Mesenteric fat pad (tissue), 1 donor: ENCODE data around the gene LHFPL4. TPM values are rescaled to one million over a fixed set of nuclear protein-coding genes. Genes with fewer than 3 reads are reported as not detected.

Experiments used
- DNase-seq: peaks from one replicate; pipeline ENCODE4 v3.0.0-alpha.2; 2020; ENCODE audit warnings: low spot score
- total RNA-seq: library from RNA; stranded (reverse); fragmentation: NEBNext Ultra II Directional; extraction: Animal tissue kit (Norgen Biotek cat#: 25700); gene quantifications from one replicate; pipeline ENCODE4 v1.2.1, GENCODE V29; 2021
- donor health status: DM: yes; HTN: yes; CAD: no.

The LHFPL4 gene
- total RNA-seq, 1 donor from 2014 or later: not detected

- no peak for DNase-seq
These were observed 76.7 kb downstream of the LHFPL4 start for GRCh38 chr3:9476935-9477334.

- DNase-seq: no peak
These were observed 79.1 kb downstream of the LHFPL4 start for GRCh38 chr3:9474482-9474881.

- DNase-seq: no peak
These were observed 80.0 kb downstream of the LHFPL4 start for GRCh38 chr3:9473496-9474065.

GRCh38 chr3:9469986-9470385 is 83.6 kb downstream of the LHFPL4 start:
- DNase-seq: no peak

- no peak for DNase-seq
These were observed 85.2 kb downstream of the LHFPL4 start for GRCh38 chr3:9468460-9468859.

GRCh38 chr3:9467451-9467850 is 86.2 kb downstream of the LHFPL4 start:
- DNase-seq: no peak

- DNase-seq: no peak
These were observed 98.0 kb downstream of the LHFPL4 start for GRCh38 chr3:9455596-9456131.

- DNase-seq: no peak
These were observed 101.2 kb downstream of the LHFPL4 start for GRCh38 chr3:9452417-9452816.

GRCh38 chr3:9450991-9451390 is 102.6 kb downstream of the LHFPL4 start:
- no peak for DNase-seq

- no peak for DNase-seq
These were observed 103.5 kb downstream of the LHFPL4 start for GRCh38 chr3:9450126-9450525.

GRCh38 chr3:9448643-9449042 is 105.0 kb downstream of the LHFPL4 start:
- no peak for DNase-seq

Other genes with a start within 250 kb of the LHFPL4 start
- gene THUMPD3, start 190.8 kb downstream of the LHFPL4 start, total RNA-seq: 43.0 TPM
- 127 TPM for gene SETD5, start 156.2 kb downstream of the LHFPL4 start, total RNA-seq
- 32.5 TPM for gene MTMR14, start 95.7 kb upstream of the LHFPL4 start, total RNA-seq
- gene CPNE9, start 150.0 kb upstream of the LHFPL4 start, total RNA-seq: not detected
- 18.7 TPM for gene BRPF1, start 177.9 kb upstream of the LHFPL4 start, total RNA-seq
- 14.4 TPM for gene OGG1, start 196.1 kb upstream of the LHFPL4 start, total RNA-seq
- 98.6 TPM for gene CAMK1, start 216.1 kb upstream of the LHFPL4 start, total RNA-seq
- gene TADA3, start 238.7 kb upstream of the LHFPL4 start, total RNA-seq: 40.4 TPM
- 151 TPM for gene ARPC4, start 239.3 kb upstream of the LHFPL4 start, total RNA-seq